Keratinocyte (primary cell): ENCODE results near the gene SLAMF8. TPM values are rescaled to one million over a fixed set of nuclear protein-coding genes. Genes with fewer than 3 reads are reported as not detected.

Experiments
- DNase-seq: peaks from one replicate; pipeline ENCODE4 v3.0.0-alpha.2; 2011; ENCODE audit warnings: low read depth, missing footprints, low spot score
- FAIRE-seq: peaks from 2 replicates; lab custom pipeline; 2011; peaks lifted over from hg19 to GRCh38; lab: Jason Lieb, UNC
- H2AFZ ChIP-seq: 2 replicates; pipeline ENCODE4 v1.6.0; 2012; ENCODE audit warnings: low read length, control low read depth, inconsistent platforms; ENCODE audit not compliant: control insufficient read depth
- H3K27ac ChIP-seq: 2 replicates; pipeline ENCODE4 v1.5.1; 2011; ENCODE audit warnings: low read length; ENCODE audit not compliant: control insufficient read depth, insufficient read depth
- H3K27me3 ChIP-seq: 3 replicates; pipeline ENCODE4 v1.6.0; 2011; ENCODE audit warnings: low read length; ENCODE audit not compliant: control insufficient read depth, insufficient read depth; ENCODE audit errors: extremely low read depth
- H3K36me3 ChIP-seq, 2 experiments: 2 replicates in 1 of 2; 3 replicates in 1 of 2; pipeline ENCODE4 v1.5.1; 2011; ENCODE audit warnings: low read length in 2 of 2, mild to moderate bottlenecking in 1 of 2; ENCODE audit not compliant: control insufficient read depth in 2 of 2, insufficient read depth in 2 of 2; ENCODE audit errors: extremely low read depth in 1 of 2
- H3K4me1 ChIP-seq: 3 replicates; pipeline ENCODE4 v1.5.1; 2011; ENCODE audit warnings: low read length; ENCODE audit not compliant: control insufficient read depth, insufficient read depth; ENCODE audit errors: extremely low read depth
- H3K4me2 ChIP-seq: 3 replicates; pipeline ENCODE4 v1.6.0; 2011; ENCODE audit warnings: low read depth, low read length; ENCODE audit not compliant: control insufficient read depth, insufficient read depth; ENCODE audit errors: extremely low read depth
- H3K4me3 ChIP-seq, 3 experiments: fragments of 200-600 bp in 1 of 3; sonication (generic) in 1 of 3; 2 replicates in 2 of 3; 3 replicates in 1 of 3; pipeline ENCODE4 v1.5.1; 2011 to 2016; ENCODE audit warnings: low read length in 3 of 3, mild to moderate bottlenecking in 3 of 3, control low read depth in 2 of 3, inconsistent platforms in 1 of 3, low read depth in 1 of 3, mixed read lengths in 1 of 3, mixed run types in 1 of 3, moderate library complexity in 1 of 3; ENCODE audit not compliant: control insufficient read depth in 2 of 3, insufficient read depth in 2 of 3; ENCODE audit errors: extremely low read depth in 1 of 3
- H3K79me2 ChIP-seq: 2 replicates; pipeline ENCODE4 v1.6.0; 2012; ENCODE audit warnings: low read length; ENCODE audit not compliant: control insufficient read depth, insufficient read depth
- H3K9ac ChIP-seq: 3 replicates; pipeline ENCODE4 v1.6.0; 2011; ENCODE audit warnings: low read length; ENCODE audit not compliant: control insufficient read depth, insufficient read depth; ENCODE audit errors: extremely low read depth
- H3K9me1 ChIP-seq: 3 replicates; pipeline ENCODE4 v1.6.0; 2011; ENCODE audit warnings: low read length; ENCODE audit not compliant: control insufficient read depth, insufficient read depth; ENCODE audit errors: extremely low read depth
- H3K9me3 ChIP-seq: 2 replicates; pipeline ENCODE4 v1.5.1; 2012; ENCODE audit warnings: low read depth, low read length; ENCODE audit not compliant: control insufficient read depth
- H4K20me1 ChIP-seq: 3 replicates; pipeline ENCODE4 v1.6.0; 2011; ENCODE audit warnings: low read length; ENCODE audit not compliant: control insufficient read depth, insufficient read depth; ENCODE audit errors: extremely low read depth
- CTCF ChIP-seq, 3 experiments: IDR thresholded peaks in 1 of 3; conservative IDR thresholded peaks in 1 of 3; optimal IDR thresholded peaks in 1 of 3; 2 replicates in 2 of 3; 3 replicates in 1 of 3; pipeline versions ENCODE3 to v1.5.1; 2011; ENCODE audit warnings: low read length in 3 of 3, mild to moderate bottlenecking in 3 of 3, moderate library complexity in 2 of 3, control low read depth in 1 of 3, inconsistent platforms in 1 of 3; ENCODE audit not compliant: insufficient read depth in 2 of 3; ENCODE audit errors: extremely low read depth in 1 of 3
- EZH2 ChIP-seq: IDR thresholded peaks from one replicate; pipeline ENCODE4 v1.6.1; 2012; ENCODE audit warnings: inconsistent platforms, mild to moderate bottlenecking, low read length, moderate library complexity
- dilution Hi-C: fragments of 300-500 bp; cut with MboI; formaldehyde crosslinking; loops from one replicate; pipeline ENCODE4 v1.7.0; 2020; ENCODE audit warnings: low sequenced_read_pairs; ENCODE audit not compliant: extremely low pct_ligation_motif_present
- polyA plus RNA-seq, 5 experiments: library from polyadenylated mRNA; depleted of rRNA in 3 of 5; stranded (reverse) in 3 of 5; stranded (forward) in 1 of 5; unstranded in 1 of 5; fragments of >200 nt; gene quantifications; 1 replicate in 1 of 5; 2 replicates in 3 of 5; 3 replicates in 1 of 5; pipeline versions ENCODE4 v1.2.1 to v1.2.3, GENCODE V29; 2011 to 2012; ENCODE audit warnings: missing spikeins in 2 of 5, low read depth in 1 of 5, low replicate concordance in 1 of 5

The SLAMF8 gene
- polyA plus RNA-seq, 1 donor (not counting 4 experiments of a cell fraction or from before 2014, with no cell fraction given): not detected

- Histone ChIP-seq H3K27me3 (peaks cover 13% of the 10 kb centered on the region), H3K36me3 (no peaks in the 10 kb centered on the region), H3K9me3 (no peaks in the 10 kb centered on the region), H4K20me1 (no peaks in the 10 kb centered on the region), H3K4me3 (no peak overlapping the region), H3K79me2 (no peaks in the 10 kb centered on the region), H3K4me2 (no peak overlapping the region), H3K4me1 (peaks cover 16% of the 10 kb centered on the region), H3K27ac (no peak overlapping the region), H3K9me1 (no peaks in the 10 kb centered on the region), H3K9ac (no peak overlapping the region), H2AFZ (no peak overlapping the region)
- no peak for TF ChIP-seq CTCF (optimal IDR thresholded peaks at IDR 0.05 in 1 of 3, IDR thresholded peaks at IDR 0.05 in 1 of 3, conservative IDR thresholded peaks at IDR 0.05 in 1 of 3; ENCODE audit: extremely low read depth in 1 of 3, insufficient read depth in 2 of 3, low read length in 3 of 3)
- TF ChIP-seq EZH2: no peak
- no peak for FAIRE-seq
- no peak for DNase-seq
- dilution Hi-C loops: no loop called here
Measured at GRCh38 chr1:159827549-159827948, 876 bp downstream of the SLAMF8 start.

GRCh38 chr1:159828176-159828575, 1.5 kb downstream of the SLAMF8 start:
- no peaks in the 10 kb centered on the region for H4K20me1 ChIP-seq
- peak; percentile 60 for FAIRE-seq
- H2AFZ ChIP-seq: no peak overlapping the region
- no peaks in the 10 kb centered on the region for H3K9me1 ChIP-seq
- peaks cover 6% of the 10 kb centered on the region for H3K27me3 ChIP-seq
- dilution Hi-C loops: no loop called here
- no peaks in the 10 kb centered on the region for H3K9me3 ChIP-seq
- H3K4me3 ChIP-seq: no peak overlapping the region
- no peak for DNase-seq
- H3K36me3 ChIP-seq: no peaks in the 10 kb centered on the region
- TF ChIP-seq EZH2 (no peak), CTCF (optimal IDR thresholded peaks at IDR 0.05 in 1 of 3, IDR thresholded peaks at IDR 0.05 in 1 of 3, conservative IDR thresholded peaks at IDR 0.05 in 1 of 3; ENCODE audit: extremely low read depth in 1 of 3, insufficient read depth in 2 of 3, low read length in 3 of 3) (no peak)
- H3K4me2 ChIP-seq: no peak overlapping the region
- H3K4me1 ChIP-seq: peaks cover 12% of the 10 kb centered on the region
- H3K9ac ChIP-seq: no peak overlapping the region
- no peak overlapping the region for H3K27ac ChIP-seq
- no peaks in the 10 kb centered on the region for H3K79me2 ChIP-seq
